ENCODE data around the gene TLL1. TPM values are rescaled to one million over a fixed set of nuclear protein-coding genes. Genes with fewer than 3 reads are reported as not detected.
A peak's percentile ranks its signal among the peaks of the same experiment; 100 is the strongest.

The TLL1 gene
- 7.8 TPM for total RNA-seq

DNA sequence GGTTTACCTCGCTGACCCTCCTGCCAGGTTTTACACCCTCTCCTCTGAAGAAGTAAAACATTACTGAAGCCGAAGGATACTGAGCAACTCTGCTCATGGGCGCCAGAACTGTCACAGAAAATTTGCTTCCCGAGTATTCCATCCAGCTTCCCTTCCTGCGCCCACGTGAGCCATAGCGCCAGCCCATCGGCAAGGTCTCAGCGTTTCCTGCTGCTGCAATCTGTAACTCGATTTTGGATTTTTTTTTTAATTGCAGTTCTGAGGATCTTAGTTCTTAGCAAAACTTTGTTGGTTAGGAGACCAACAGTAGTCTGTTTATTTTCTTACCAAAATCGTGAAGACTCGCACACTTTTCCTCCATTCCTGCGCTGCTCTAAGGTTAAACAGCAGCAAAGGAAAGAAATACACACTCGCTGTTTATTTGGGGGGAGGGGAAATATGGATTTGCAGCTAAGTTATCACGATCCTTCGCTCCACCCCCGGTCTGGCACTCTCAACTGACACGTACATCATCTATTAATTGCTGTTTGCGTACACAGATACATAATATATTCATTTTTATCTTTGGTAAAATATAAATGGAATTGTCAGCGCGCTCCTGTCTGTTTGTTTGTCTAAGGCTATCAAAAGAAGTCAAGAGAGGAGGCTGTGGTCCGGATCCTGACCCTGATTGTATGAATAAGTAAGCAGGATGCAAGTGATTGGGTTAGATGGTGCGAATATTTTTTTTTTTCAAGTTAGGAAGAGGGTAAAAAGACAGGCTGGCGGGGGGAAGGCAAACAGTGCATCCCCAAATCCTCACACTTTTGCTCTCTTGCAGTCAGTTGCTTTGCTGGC lies at the start of gene TLL1:
Gene TLL1, plus strand, starts transcription at position 777 of the 837 bp plus-strand sequence. CDS start 668 bp downstream, outside the sequence.
- intact Hi-C loops (cut with DNase I) = no loop called here
- Histone ChIP-seq H3K36me3 (no peaks in the 10 kb centered on the region), H3K4me1 (peaks cover 0 to 5% of the 10 kb centered on the region in 2 donors), H3K4me3 (peak within 1 kb of the TSS; percentile 61 to 74), H3K27me3 (no peaks in the 10 kb centered on the region), H3K9me3 (no peaks in the 10 kb centered on the region), H3K27ac (peak within 1 kb of the TSS in 1 of 2 donors; percentile 40)
- TF ChIP-seq, protein P1, sequence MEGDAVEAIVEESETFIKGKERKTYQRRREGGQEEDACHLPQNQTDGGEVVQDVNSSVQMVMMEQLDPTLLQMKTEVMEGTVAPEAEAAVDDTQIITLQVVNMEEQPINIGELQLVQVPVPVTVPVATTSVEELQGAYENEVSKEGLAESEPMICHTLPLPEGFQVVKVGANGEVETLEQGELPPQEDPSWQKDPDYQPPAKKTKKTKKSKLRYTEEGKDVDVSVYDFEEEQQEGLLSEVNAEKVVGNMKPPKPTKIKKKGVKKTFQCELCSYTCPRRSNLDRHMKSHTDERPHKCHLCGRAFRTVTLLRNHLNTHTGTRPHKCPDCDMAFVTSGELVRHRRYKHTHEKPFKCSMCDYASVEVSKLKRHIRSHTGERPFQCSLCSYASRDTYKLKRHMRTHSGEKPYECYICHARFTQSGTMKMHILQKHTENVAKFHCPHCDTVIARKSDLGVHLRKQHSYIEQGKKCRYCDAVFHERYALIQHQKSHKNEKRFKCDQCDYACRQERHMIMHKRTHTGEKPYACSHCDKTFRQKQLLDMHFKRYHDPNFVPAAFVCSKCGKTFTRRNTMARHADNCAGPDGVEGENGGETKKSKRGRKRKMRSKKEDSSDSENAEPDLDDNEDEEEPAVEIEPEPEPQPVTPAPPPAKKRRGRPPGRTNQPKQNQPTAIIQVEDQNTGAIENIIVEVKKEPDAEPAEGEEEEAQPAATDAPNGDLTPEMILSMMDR (IDR thresholded peaks at IDR 0.05) = no peak
- no peak for DNase-seq (ENCODE audit: low spot score in 2 of 2)

DNA sequence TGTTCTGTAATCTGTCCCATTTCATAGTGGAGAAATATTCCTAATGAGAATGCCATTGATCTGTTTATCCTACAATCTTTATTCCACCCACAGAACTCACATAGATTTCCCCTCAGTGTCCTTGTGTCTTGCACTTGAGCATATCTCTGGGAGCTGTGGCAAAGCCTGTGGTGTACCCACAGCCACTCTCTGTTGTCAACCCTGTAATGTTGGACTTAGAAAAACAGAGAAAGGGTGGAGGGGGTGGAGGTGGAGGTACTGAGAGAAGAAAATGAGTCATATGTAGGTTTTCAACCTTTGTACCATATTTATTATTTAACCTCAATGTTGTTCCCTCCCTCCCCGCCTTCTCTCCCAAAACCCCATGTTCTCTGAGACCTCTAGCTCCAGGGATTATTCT lies 46.9 kb upstream of the TLL1 start:
- TF ChIP-seq, protein P1 (IDR thresholded peaks at IDR 0.05) = no peak
- Histone ChIP-seq H3K27me3 (no peaks in the 10 kb centered on the region), H3K27ac (no peak overlapping the region), H3K36me3 (no peaks in the 10 kb centered on the region), H3K4me3 (no peak overlapping the region), H3K9me3 (no peaks in the 10 kb centered on the region), H3K4me1 (no peaks in the 10 kb centered on the region)
- no peak for DNase-seq (ENCODE audit: low spot score in 2 of 2)
- intact Hi-C loops (cut with DNase I) = no loop called here

DNA sequence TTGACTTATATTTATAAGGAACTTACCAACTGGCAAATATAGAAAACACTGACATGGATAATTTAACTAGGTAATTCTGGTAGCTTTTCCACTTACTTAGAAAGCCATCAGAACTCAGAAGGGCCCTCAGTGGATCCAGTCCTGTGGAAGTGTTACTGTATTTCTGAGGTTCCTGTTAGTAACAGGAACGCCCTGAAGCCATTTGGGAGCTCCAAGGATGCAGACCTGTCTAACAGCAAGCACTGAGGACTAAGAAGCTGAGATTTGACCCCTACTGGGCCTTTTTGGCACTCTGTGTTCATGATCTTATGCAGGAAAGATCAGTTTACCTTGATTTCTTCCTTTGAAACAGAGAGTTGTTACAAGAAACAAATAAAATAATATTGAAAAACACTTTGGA lies 46.0 kb upstream of the TLL1 start:
- intact Hi-C loops (cut with DNase I) = no loop called here
- no peaks in the 10 kb centered on the region for H3K4me1 ChIP-seq
- H3K4me3 ChIP-seq = no peak overlapping the region
- no peaks in the 10 kb centered on the region for H3K27me3 ChIP-seq
- no peak for DNase-seq (ENCODE audit: low spot score in 2 of 2)
- no peaks in the 10 kb centered on the region for H3K9me3 ChIP-seq
- H3K27ac ChIP-seq = no peak overlapping the region
- H3K36me3 ChIP-seq = no peaks in the 10 kb centered on the region
- TF ChIP-seq, protein P1 (IDR thresholded peaks at IDR 0.05) = no peak

GRCh38 chr4:165828928-165829327 lies 44.1 kb upstream of the TLL1 start:
- H3K27me3 ChIP-seq = no peaks in the 10 kb centered on the region
- TF ChIP-seq, protein P1 (IDR thresholded peaks at IDR 0.05) = no peak
- H3K4me1 ChIP-seq = no peaks in the 10 kb centered on the region
- no peak overlapping the region for H3K4me3 ChIP-seq
- intact Hi-C loops (cut with DNase I) = no loop called here
- no peak for DNase-seq (ENCODE audit: low spot score in 2 of 2)
- H3K9me3 ChIP-seq = no peaks in the 10 kb centered on the region
- H3K36me3 ChIP-seq = no peaks in the 10 kb centered on the region
- no peak overlapping the region for H3K27ac ChIP-seq

DNA sequence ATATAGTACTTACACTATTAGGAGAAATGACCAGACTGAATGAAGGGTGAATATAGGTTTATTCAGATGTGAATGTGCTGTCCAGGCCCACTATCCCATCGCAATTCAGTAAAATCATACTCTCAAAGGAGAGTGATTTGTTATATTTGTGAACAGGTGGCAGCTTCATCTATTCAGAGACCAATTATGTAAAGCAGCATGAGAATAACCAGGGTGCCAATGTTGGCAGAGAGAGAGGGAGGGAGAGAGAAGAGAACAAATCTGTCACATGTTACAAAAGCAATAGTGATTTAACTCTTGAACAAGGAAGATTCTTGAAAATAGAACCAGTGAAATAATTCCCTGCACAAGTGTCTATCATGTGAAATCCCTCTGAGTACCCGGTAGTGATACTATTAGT lies 38.9 kb upstream of the TLL1 start:
- TF ChIP-seq, protein P1 (IDR thresholded peaks at IDR 0.05) = no peak
- H3K27ac ChIP-seq = no peak overlapping the region
- no peaks in the 10 kb centered on the region for H3K27me3 ChIP-seq
- H3K4me1 ChIP-seq = no peaks in the 10 kb centered on the region
- no peak overlapping the region for H3K4me3 ChIP-seq
- H3K9me3 ChIP-seq = no peaks in the 10 kb centered on the region
- no peaks in the 10 kb centered on the region for H3K36me3 ChIP-seq
- intact Hi-C loops (cut with DNase I) = no loop called here
- no peak for DNase-seq (ENCODE audit: low spot score in 2 of 2)
